Measurements from ENCODE around the gene VGLL4.

Gene VGLL4

DNA sequence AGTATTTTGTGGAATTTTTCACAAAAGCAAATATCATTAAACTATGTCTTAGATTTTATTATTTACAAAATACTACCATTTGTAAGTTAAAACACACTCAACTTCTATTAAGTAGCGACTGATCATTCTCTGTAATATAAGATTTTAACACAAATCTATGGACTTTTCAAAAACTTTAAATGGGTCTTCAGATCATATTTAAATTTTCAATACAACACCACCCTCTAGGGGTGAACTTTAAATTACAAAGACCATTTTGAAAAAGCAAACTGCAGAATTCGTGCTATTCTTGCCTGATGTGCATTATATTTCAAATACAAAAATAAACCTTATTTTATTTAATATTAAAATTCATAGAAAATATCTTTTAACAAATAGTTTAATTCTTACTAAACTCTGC lies 8.2 kb upstream of the VGLL4 start:
- peak; percentile 57 for DNase-seq

GRCh38 chr3:11651477-11651876 lies 7.8 kb upstream of the VGLL4 start:
- DNase-seq, result no peak

DNA sequence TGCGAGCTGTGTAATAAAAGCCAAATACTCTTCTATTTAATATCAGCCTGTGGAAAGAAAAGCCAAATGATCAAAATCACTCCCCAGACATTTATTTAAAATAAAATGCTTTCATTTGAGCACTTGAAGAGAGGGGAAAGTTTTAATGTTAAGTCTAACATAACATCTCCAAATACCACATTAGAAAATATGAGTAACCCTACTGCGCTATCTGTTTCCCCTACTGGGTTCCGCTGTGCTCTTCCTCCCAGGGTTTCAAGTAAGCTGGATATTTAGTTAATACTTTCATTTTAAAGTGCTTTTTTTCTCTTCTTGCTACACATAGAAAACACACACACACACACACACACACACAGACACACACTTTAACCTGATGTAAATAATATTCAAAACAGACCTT lies 6.7 kb upstream of the VGLL4 start:
- no peak for DNase-seq

DNA sequence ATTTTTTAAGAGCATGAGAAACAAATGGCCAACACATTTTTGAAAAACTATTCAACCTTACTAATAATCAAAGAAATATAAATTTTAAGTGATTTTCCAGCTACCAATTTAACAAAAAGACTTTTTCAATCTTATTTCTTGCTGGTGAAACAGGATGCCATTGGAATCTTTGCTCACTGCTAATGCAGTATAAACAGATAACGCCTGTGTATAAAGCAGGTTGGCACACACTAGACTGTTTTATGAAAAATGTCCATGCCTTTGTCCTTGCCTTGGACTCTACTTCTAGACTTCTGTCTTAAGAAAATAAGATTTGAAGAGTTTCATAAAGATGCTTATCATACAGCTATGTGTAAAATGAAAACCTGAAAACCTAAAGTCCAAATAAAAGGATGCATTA lies 5.0 kb upstream of the VGLL4 start:
- no peak for DNase-seq

DNA sequence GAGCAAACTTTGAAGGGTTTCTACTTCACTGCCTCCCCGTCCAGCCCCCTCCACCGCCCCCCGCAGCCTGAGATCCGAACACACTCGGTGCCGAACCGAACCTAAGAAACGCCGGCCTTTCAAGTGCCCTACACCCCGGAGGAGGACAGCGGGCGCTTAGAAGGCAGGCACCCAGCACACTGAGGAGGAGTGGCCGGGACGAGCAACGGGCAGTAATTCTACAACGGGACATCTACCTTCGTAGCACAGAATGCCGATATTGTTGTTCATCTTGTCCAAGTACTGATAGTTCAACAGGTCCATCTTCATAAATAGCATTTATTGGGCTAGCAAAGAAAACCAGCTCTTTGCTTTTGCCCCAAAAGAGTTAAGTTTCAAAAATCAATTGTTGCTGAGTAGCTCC lies 513 bp downstream of the VGLL4 start:
- DNase-seq, result peak; percentile 39

- peak; percentile 84 for DNase-seq
Measured at GRCh38 chr3:11642431-11643191, 1.1 kb downstream of the VGLL4 start.

- peak; percentile 43 for DNase-seq
Measured at GRCh38 chr3:11641683-11642430, 1.9 kb downstream of the VGLL4 start.

GRCh38 chr3:11641316-11641682 lies 2.4 kb downstream of the VGLL4 start:
- no peak for DNase-seq

GRCh38 chr3:11640009-11640673 lies 3.6 kb downstream of the VGLL4 start:
- DNase-seq, result no peak

- DNase-seq, result no peak
Measured at GRCh38 chr3:11638495-11639358, 5.0 kb downstream of the VGLL4 start.

GRCh38 chr3:11637901-11638458 lies 5.7 kb downstream of the VGLL4 start:
- DNase-seq, result no peak

GRCh38 chr3:11636394-11636770 lies 7.3 kb downstream of the VGLL4 start:
- no peak for DNase-seq

GRCh38 chr3:11635680-11636393 lies 7.9 kb downstream of the VGLL4 start:
- no peak for DNase-seq

- DNase-seq, result no peak
Measured at GRCh38 chr3:11634974-11635612, 8.6 kb downstream of the VGLL4 start.

- DNase-seq, result no peak
Measured at GRCh38 chr3:11634081-11634635, 9.6 kb downstream of the VGLL4 start.

DNA sequence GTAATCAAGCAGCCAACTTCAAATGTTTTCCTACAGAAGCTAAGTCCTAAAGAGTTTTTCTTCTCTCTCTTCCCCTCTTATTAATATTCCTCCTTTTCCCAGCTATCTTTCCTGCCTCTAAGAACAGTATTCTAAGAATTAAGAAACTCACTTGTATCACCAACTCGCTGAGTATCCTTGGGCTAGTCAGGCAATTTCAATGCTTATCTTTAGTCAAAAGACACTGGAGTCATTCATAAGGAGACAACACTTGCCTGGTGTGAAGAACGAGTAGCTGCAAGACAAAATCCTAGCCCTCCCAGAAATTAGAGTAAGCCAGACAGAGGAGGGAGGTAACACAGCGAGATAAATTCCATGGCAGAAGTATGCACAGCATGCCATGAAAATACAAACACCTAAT lies 10.7 kb downstream of the VGLL4 start:
- DNase-seq, result no peak

DNA sequence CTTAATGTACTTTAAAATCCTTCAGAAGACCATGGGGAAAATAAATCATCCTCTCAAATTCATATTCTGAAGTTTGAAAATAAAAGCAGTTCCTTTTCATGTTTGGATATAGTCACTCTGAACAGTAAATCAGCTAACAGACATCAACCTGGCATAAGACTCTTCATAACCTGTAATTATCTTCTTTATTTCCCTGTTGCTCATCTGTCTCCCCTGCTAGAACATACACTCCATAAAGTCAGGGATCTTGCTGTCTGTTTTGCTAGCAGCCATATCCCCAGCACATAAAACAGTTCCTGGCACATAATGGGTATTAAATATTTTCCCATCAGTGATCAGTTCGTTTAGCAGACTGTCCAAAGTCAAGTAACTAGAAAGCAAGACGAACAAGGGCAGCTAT lies 11.2 kb downstream of the VGLL4 start:
- DNase-seq, result no peak

DNA sequence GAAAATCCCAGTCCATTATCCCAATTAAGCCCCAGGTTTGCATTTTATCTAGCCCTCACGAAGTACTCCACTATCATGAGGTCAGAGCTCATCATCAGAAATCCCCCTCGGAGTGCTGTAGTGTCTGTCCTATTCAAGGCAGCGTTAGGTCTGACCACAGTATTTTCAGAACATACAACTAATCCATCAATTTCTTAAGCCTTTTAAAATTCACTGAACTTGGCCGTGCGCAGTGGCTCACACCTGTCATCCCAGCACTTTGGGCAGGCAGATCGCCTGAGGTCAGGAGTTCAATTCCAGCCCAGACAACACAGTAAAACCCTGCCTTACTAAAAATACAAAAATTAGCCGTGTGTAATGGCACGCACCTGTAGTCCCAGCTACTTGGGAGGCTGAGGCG lies 11.9 kb downstream of the VGLL4 start:
- no peak for DNase-seq

DNA sequence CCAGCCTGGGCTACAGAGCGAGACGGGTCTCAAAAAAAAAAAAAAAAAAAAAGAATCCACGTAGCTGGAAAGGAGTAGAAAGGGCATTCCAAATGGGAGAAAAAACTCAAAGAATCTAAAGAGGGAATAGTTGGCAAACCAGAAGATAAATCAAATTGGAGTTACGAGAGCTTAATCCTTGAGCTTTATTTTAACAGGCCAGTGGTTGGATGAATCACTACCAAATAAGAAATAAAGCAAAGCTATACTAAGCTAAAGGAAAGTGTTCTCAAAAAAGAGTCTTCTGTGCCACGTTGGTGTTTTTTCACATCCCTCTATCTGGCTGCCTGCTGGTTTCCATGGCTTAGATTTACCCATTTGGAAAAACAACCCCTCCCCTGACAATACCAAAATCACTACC lies 14.0 kb downstream of the VGLL4 start:
- DNase-seq, result no peak

DNA sequence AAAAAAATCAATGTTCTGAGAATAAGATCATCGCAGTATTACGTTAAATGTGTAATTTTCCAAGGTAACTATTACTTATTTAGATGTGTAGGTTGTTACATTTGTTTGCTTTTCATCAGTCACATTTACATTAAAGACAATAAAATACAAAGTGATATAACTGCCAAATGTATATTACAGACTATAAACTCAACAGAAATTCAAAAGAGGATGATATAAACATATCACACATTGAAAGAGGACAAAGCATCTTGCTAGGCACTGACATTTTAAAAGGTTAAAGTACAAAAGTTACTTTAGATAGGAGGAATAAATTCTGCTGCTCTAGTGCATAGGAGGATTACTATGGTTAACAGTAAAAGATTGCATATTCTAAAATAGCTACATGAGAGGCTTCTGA lies 16.1 kb downstream of the VGLL4 start:
- DNase-seq, result no peak

GRCh38 chr3:11626084-11626463 lies 17.6 kb downstream of the VGLL4 start:
- peak; percentile 89 for DNase-seq
